Liver (tissue), 9 donors: ENCODE data around the gene ZNF831. TPM values are rescaled to one million over a fixed set of nuclear protein-coding genes. Genes with fewer than 3 reads are reported as not detected.

ENCODE experiments used
- DNase-seq: peaks from one replicate; pipeline ENCODE4 v3.0.0-alpha.2; 2017; ENCODE audit warnings: low spot score
- H3K27ac ChIP-seq, 2 donors: one replicate each; pipeline ENCODE4 v1.7.0; 2013; ENCODE audit warnings: inconsistent platforms in 2 of 2, low read length in 2 of 2, control low read depth in 1 of 2, low read depth in 1 of 2, mild to moderate bottlenecking in 1 of 2
- H3K27me3 ChIP-seq, 4 donors: one replicate each; pipeline versions ENCODE4 v1.6.1 to v1.7.0; 2013; ENCODE audit warnings: low read length in 3 of 4, inconsistent platforms in 1 of 4, mild to moderate bottlenecking in 1 of 4, moderate library complexity in 1 of 4; ENCODE audit not compliant: control insufficient read depth in 4 of 4, insufficient read depth in 4 of 4
- H3K36me3 ChIP-seq, 4 donors: one replicate each; pipeline versions ENCODE4 v1.6.1 to v1.7.0; 2013; ENCODE audit warnings: low read length in 3 of 4, mild to moderate bottlenecking in 3 of 4, low read depth in 1 of 4, moderate library complexity in 1 of 4; ENCODE audit not compliant: control insufficient read depth in 4 of 4, insufficient read depth in 3 of 4
- H3K4me1 ChIP-seq, 4 donors: one replicate each; pipeline versions ENCODE4 v1.6.1 to v1.7.0; 2013; ENCODE audit warnings: low read length in 3 of 4, mild to moderate bottlenecking in 3 of 4, moderate library complexity in 1 of 4; ENCODE audit not compliant: control insufficient read depth in 4 of 4, insufficient read depth in 4 of 4
- H3K4me3 ChIP-seq, 3 donors: one replicate each; pipeline versions ENCODE4 v1.6.1 to v1.7.0; 2013; ENCODE audit warnings: low read length in 3 of 3, control low read depth in 1 of 3, low read depth in 1 of 3, mild to moderate bottlenecking in 1 of 3
- H3K9ac ChIP-seq, 2 donors: one replicate each; pipeline ENCODE4 v1.7.0; 2013; ENCODE audit warnings: low read length in 2 of 2, mild to moderate bottlenecking in 2 of 2, moderate library complexity in 2 of 2, control low read depth in 1 of 2, low read depth in 1 of 2
- H3K9me3 ChIP-seq, 4 donors: one replicate each; pipeline versions ENCODE4 v1.6.1 to v1.7.0; 2013; ENCODE audit warnings: low read length in 3 of 4; ENCODE audit not compliant: control insufficient read depth in 4 of 4
- FOXA2 ChIP-seq: IDR thresholded peaks from 2 replicates; pipeline ENCODE4 v1.6.1; 2016; ENCODE audit warnings: antibody characterized with exemption
- HNF4A ChIP-seq, 2 donors: conservative IDR thresholded peaks; 2 replicates each; pipeline ENCODE4 v1.6.1; 2016; ENCODE audit warnings: antibody characterized with exemption in 2 of 2, mild to moderate bottlenecking in 2 of 2
- HNF4G ChIP-seq: IDR thresholded peaks from 2 replicates; pipeline ENCODE4 v1.6.1; 2016; ENCODE audit warnings: antibody characterized with exemption
- JUND ChIP-seq, 2 donors: IDR thresholded peaks; 2 replicates each; pipeline ENCODE4 v1.6.1; 2016; ENCODE audit warnings: antibody characterized with exemption in 2 of 2
- NR2F2 ChIP-seq: IDR thresholded peaks from 2 replicates; pipeline ENCODE4 v1.6.1; 2016; ENCODE audit warnings: antibody characterized with exemption
- RAD21 ChIP-seq, 2 donors: IDR thresholded peaks; 2 replicates each; pipeline ENCODE4 v1.6.1; 2016; ENCODE audit warnings: antibody characterized with exemption in 2 of 2, mild to moderate bottlenecking in 2 of 2
- REST ChIP-seq: IDR thresholded peaks from 2 replicates; pipeline ENCODE4 v1.6.1; 2016; ENCODE audit warnings: antibody characterized with exemption, mild to moderate bottlenecking
- SP1 ChIP-seq: IDR thresholded peaks from 2 replicates; pipeline ENCODE4 v1.6.1; 2018; ENCODE audit warnings: antibody characterized with exemption, mild to moderate bottlenecking
- ZBTB33 ChIP-seq: IDR thresholded peaks from 2 replicates; pipeline ENCODE4 v1.6.1; 2016; ENCODE audit warnings: antibody characterized with exemption
- WGBS: extraction: QIAGEN DNeasy Blood & Tissue Kit; methylation state at CpG from one replicate; pipeline ENCODE4 v1.1.7; 2013; 5-methylcytosine and 5-hydroxymethylcytosine counted together
- polyA plus RNA-seq, 2 donors: library from polyadenylated mRNA; stranded (reverse) in 1 of 2; unstranded in 1 of 2; fragments of 200-250 nt in 1 of 2; fragments of >200 nt in 1 of 2; fragmentation: Nextera tagmentation in 1 of 2; extraction: Ambion mirVana in 1 of 2; gene quantifications; one replicate each; pipeline versions ENCODE4 v1.2.1 to v1.2.3, GENCODE V29; 2013 to 2015
- total RNA-seq, 2 donors: library from RNA; depleted of rRNA; stranded (reverse); fragments of >200 nt; gene quantifications; one replicate each; pipeline ENCODE4 v1.2.3, GENCODE V29; 2014
- donor health status: healthy.
- donor health status: healthy.
- donor health status: healthy.
- donor health status: healthy.
- donor health status: healthy.

ZNF831 gene
- total and polyA plus RNA-seq, 4 donors = 0.06 to 0.75 (median 0.13) TPM

GRCh38 chr20:59182401-59183044 lies 18.9 kb downstream of the ZNF831 start:
- Histone ChIP-seq H3K4me1 (no peaks in the 10 kb centered on the region), H3K9ac (no peak overlapping the region), H3K9me3 (no peaks in the 10 kb centered on the region), H3K27me3 (peaks cover 0 to 3% (median 0%) of the 10 kb centered on the region in 4 donors), H3K36me3 (no peaks in the 10 kb centered on the region), H3K27ac (no peak overlapping the region), H3K4me3 (no peak overlapping the region)
- TF ChIP-seq RAD21 (IDR thresholded peaks at IDR 0.05) (no peak), HNF4A (conservative IDR thresholded peaks at IDR 0.05) (no peak), HNF4G (no peak), JUND (IDR thresholded peaks at IDR 0.05) (no peak), NR2F2 (no peak), FOXA2 (no peak), ZBTB33 (no peak), REST (no peak)
- no peak for DNase-seq
- 79% methylated on average over 7 of the region's 7 CpGs for WGBS

- H3K27me3 ChIP-seq = peaks cover 0 to 3% (median 0%) of the 10 kb centered on the region in 4 donors
- H3K9me3 ChIP-seq = no peaks in the 10 kb centered on the region
- H3K4me3 ChIP-seq = no peak overlapping the region
- DNase-seq = no peak
- H3K4me1 ChIP-seq = no peaks in the 10 kb centered on the region
- H3K27ac ChIP-seq = no peak overlapping the region
- H3K9ac ChIP-seq = no peak overlapping the region
- TF ChIP-seq ZBTB33 = no peak
- TF ChIP-seq FOXA2 = no peak
- TF ChIP-seq RAD21 (IDR thresholded peaks at IDR 0.05) = no peak
- TF ChIP-seq SP1 = no peak
- TF ChIP-seq HNF4G = no peak
- H3K36me3 ChIP-seq = no peaks in the 10 kb centered on the region
Measured at GRCh38 chr20:59183751-59184150, 20.1 kb downstream of the ZNF831 start.
